Upper lobe of right lung (tissue), 1 donor: ENCODE measurements around the gene SERINC2. TPM values are rescaled to one million over a fixed set of nuclear protein-coding genes. Genes with fewer than 3 reads are reported as not detected.
"Not testable (repeated sequence)": the region's sequence is repeated elsewhere in the genome, so short reads cannot be mapped to it uniquely, and the experiment has no call there.

Experiments used
- ATAC-seq: fragments of 200-7000 bp; cut with Tn5 transposase; one replicate; pipeline ENCODE4 v1.9.1; 2020; ENCODE audit warnings: mild to moderate bottlenecking, moderate library complexity
- DNase-seq: peaks from one replicate; pipeline ENCODE4 v3.0.0-alpha.2; 2020
- H3K27ac ChIP-seq: fragments of 200-600 bp; one replicate; pipeline ENCODE4 v1.8.0; 2022
- H3K27me3 ChIP-seq: fragments of 200-600 bp; one replicate; pipeline ENCODE4 v1.8.0; 2022; ENCODE audit warnings: mild to moderate bottlenecking
- H3K36me3 ChIP-seq: fragments of 200-600 bp; one replicate; pipeline ENCODE4 v1.8.0; 2022
- H3K4me1 ChIP-seq: fragments of 200-600 bp; one replicate; pipeline ENCODE4 v1.8.0; 2022
- H3K4me3 ChIP-seq: fragments of 200-600 bp; one replicate; pipeline ENCODE4 v1.8.0; 2022; ENCODE audit warnings: mild to moderate bottlenecking
- H3K9me3 ChIP-seq: fragments of 200-600 bp; one replicate; pipeline ENCODE4 v1.8.0; 2022
- CTCF ChIP-seq: fragments of 200-600 bp; IDR thresholded peaks from one replicate; pipeline ENCODE4 v1.8.0; 2022; ENCODE audit warnings: antibody characterized with exemption
- intact Hi-C: fragments of 100-400 bp; cut with DNase I; formaldehyde crosslinking; loops from one replicate; pipeline ENCODE4 v1.11.0; 2022
- total RNA-seq: library from RNA; stranded (reverse); fragmentation: NEBNext Ultra II Directional; extraction: Animal tissue kit (Norgen Biotek cat#: 25700); gene quantifications from one replicate; pipeline ENCODE4 v1.2.1, GENCODE V29; 2021
- donor health status: DM: no; HTN: yes; CAD: no; lungs with severe emphysema.

Gene SERINC2
- total RNA-seq, 1 donor from 2014 or later = 40.6 TPM

DNA sequence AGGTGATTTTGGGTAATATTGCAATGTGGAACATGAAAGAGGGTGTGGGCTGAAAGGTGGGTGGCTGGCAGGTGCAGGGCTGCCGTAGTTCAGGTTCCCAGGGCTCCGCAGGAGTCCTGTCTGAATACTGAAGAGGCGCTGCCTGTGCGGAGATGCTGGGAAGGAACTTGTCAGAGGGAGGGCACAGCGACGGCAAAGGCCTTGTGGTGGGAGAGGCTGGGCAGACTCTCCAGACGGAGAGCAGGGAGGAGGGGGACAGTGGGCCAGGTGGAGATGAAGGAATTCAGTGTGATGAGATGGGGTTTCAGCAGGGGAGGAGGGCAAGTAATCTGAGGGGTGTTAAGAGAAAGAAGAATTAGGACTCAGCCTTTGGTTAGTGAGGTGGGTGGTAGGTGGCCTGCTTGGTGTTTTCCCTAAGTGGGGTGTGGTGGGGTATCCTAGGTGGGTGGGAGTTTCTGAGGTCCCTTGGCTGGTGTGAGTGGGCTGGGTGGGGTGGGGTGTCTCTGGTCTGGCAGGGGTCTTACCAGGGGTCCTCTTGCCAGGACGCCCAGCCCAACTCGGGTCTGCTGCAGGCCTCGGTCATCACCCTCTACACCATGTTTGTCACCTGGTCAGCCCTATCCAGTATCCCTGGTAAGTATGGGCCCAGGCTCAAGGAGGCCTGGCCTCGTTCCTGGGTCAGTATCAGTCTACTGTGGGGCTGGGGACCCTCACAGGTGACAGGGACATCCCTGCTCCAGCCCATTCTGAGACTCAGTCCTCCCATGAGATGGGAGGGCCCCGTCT, 15.6 kb downstream of the SERINC2 start:
- Histone ChIP-seq H3K9me3 (no peaks in the 10 kb centered on the region), H3K27me3 (no peaks in the 10 kb centered on the region), H3K4me1 (no peaks in the 10 kb centered on the region), H3K27ac (no peak overlapping the region), H3K36me3 (no peaks in the 10 kb centered on the region), H3K4me3 (no peak overlapping the region)
- intact Hi-C loops = no loop called here
- ATAC-seq (no peak), DNase-seq (peak; percentile 51)
- no peak for TF ChIP-seq CTCF

DNA sequence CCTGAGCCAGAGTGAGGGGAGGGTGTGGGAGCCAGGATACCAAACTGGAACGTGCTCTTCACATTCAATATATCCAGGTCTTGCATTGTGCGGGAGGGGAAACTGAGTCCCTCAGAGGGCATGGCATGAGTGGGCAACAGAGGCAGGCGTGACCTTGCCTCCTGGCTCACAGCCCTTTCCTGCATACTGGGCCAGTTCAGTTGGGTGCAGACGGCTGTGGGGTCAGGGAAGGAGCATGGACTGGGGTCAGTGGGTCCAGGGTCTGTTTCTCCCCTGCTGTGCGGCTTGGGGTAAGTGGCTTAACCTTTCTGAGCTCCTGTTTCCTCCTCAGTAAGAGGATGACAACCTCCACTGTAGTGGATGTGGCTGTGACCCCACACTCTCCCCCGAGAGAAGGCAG, 16.6 kb downstream of the SERINC2 start:
- no peaks in the 10 kb centered on the region for H3K9me3 ChIP-seq
- TF ChIP-seq CTCF = no peak
- no peaks in the 10 kb centered on the region for H3K27me3 ChIP-seq
- DNase-seq (peak; percentile 35), ATAC-seq (no peak)
- no peaks in the 10 kb centered on the region for H3K4me1 ChIP-seq
- intact Hi-C loops = no loop called here
- H3K27ac ChIP-seq = no peak overlapping the region
- H3K36me3 ChIP-seq = no peaks in the 10 kb centered on the region
- H3K4me3 ChIP-seq = no peak overlapping the region

GRCh38 chr1:31431351-31432257, 18.6 kb downstream of the SERINC2 start:
- ATAC-seq, H3K27ac ChIP-seq, H3K4me3 ChIP-seq, H3K9me3 ChIP-seq, H3K36me3 ChIP-seq, H3K4me1 ChIP-seq, intact Hi-C loops, H3K27me3 ChIP-seq: not testable (repeated sequence)
- peak; percentile 20 for DNase-seq

DNA sequence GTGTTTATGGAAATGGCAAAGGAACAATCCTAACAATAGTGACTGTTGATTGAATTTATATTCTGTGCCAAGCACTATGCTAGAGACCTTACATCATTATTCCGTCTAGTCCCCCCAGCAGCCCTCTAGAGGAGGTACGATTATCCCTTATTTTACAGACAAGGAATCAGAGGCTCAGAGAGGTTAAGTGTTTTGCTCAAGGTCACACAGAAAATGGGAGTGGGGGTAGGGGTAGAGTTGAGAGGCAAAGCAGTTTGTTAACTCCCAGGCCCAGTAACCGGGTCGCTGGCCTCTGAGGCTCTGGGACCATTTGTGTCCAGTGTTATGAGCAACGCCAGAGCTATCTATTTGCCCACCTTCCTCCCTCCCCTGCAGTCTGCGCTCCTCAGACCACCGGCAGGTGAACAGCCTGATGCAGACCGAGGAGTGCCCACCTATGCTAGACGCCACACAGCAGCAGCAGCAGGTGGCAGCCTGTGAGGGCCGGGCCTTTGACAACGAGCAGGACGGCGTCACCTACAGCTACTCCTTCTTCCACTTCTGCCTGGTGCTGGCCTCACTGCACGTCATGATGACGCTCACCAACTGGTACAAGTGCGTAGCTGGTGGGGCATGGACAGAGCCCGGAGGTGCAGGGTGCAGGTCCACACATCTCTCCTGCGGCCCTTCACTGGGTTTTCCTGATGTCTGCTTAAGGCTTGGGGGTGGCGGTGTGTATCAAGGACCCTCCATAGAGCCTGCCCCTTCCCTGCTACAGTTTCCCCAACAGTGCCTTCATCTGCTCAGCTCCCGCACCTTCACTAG, 19.8 kb downstream of the SERINC2 start:
- no peak for DNase-seq
- no peak for ATAC-seq
- Histone ChIP-seq H3K36me3 (no peaks in the 10 kb centered on the region), H3K27me3 (no peaks in the 10 kb centered on the region), H3K27ac (no peak overlapping the region), H3K4me3 (no peak overlapping the region), H3K9me3 (no peaks in the 10 kb centered on the region), H3K4me1 (no peaks in the 10 kb centered on the region)
- intact Hi-C loops = no loop called here
- TF ChIP-seq CTCF = no peak

DNA sequence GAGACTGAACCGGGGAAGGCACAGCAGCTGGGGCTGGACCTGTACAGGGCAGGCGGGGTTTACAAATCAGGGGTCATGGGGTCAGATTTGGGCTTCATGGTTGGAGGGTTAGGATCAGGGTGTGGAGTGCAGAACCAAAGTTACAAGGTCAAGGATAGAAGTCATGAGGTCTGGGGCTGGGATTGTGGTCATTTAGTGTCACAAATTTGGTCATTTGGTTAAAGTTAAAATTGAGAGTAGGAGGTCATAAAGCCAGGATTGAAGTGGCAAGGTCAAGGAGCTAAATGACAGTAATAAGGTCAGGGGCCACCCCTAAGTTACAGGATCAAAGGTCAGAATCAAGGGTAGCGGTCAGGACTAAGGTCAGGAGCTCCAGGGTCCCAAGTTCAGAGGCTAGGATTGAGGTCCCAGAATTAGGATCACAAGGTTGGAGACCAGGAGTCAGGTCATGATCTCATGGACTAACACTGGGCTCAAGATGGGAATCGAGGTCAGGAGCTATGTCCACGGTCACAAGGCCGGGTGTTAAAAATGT, 20.4 kb downstream of the SERINC2 start:
- ATAC-seq (no peak), DNase-seq (peak; percentile 48)
- H3K36me3 ChIP-seq = no peaks in the 10 kb centered on the region
- no peaks in the 10 kb centered on the region for H3K4me1 ChIP-seq
- intact Hi-C loops = no loop called here
- H3K27ac ChIP-seq = no peak overlapping the region
- H3K4me3 ChIP-seq = no peak overlapping the region
- no peaks in the 10 kb centered on the region for H3K9me3 ChIP-seq
- H3K27me3 ChIP-seq = no peaks in the 10 kb centered on the region
- TF ChIP-seq CTCF = no peak
